HG02884 (cell line): ENCODE results near the gene ARHGEF4.

ENCODE experiments used
- ATAC-seq: cut with Tn5 transposase; IDR thresholded peaks from one replicate; pipeline ENCODE4 v1.9.1; 2021; ENCODE audit warnings: mild to moderate bottlenecking, moderate library complexity; ENCODE audit not compliant: unreplicated experiment

The ARHGEF4 gene

GRCh38 chr2:130814931-130815680 is 21.6 kb upstream of the ARHGEF4 start:
- no peak for ATAC-seq

GRCh38 chr2:130818809-130819208 is 17.9 kb upstream of the ARHGEF4 start:
- no peak for ATAC-seq

GRCh38 chr2:130819226-130819607 is 17.5 kb upstream of the ARHGEF4 start:
- no peak for ATAC-seq

- ATAC-seq, result no peak
Measured at GRCh38 chr2:130819608-130820278, 17.0 kb upstream of the ARHGEF4 start.

GRCh38 chr2:130820279-130820861 is 16.3 kb upstream of the ARHGEF4 start:
- ATAC-seq, result no peak

- no peak for ATAC-seq
Measured at GRCh38 chr2:130821867-130822266, 14.8 kb upstream of the ARHGEF4 start.

GRCh38 chr2:130822766-130823165 is 13.9 kb upstream of the ARHGEF4 start:
- no peak for ATAC-seq

- ATAC-seq, result no peak
Measured at GRCh38 chr2:130823171-130823885, 13.4 kb upstream of the ARHGEF4 start.

GRCh38 chr2:130823886-130824491 is 12.7 kb upstream of the ARHGEF4 start:
- ATAC-seq, result peak; percentile 42

- ATAC-seq, result peak; percentile 88
Measured at GRCh38 chr2:130824492-130825061, 12.1 kb upstream of the ARHGEF4 start.

- no peak for ATAC-seq
Measured at GRCh38 chr2:130825231-130825965, 11.3 kb upstream of the ARHGEF4 start.

GRCh38 chr2:130825966-130826253 is 10.8 kb upstream of the ARHGEF4 start:
- ATAC-seq, result no peak

GRCh38 chr2:130826419-130826818 is 10.3 kb upstream of the ARHGEF4 start:
- ATAC-seq, result no peak

- no peak for ATAC-seq
Measured at GRCh38 chr2:130826821-130827501, 9.8 kb upstream of the ARHGEF4 start.

GRCh38 chr2:130827502-130828251 is 9.0 kb upstream of the ARHGEF4 start:
- no peak for ATAC-seq

- no peak for ATAC-seq
Measured at GRCh38 chr2:130828461-130828860, 8.3 kb upstream of the ARHGEF4 start.

- no peak for ATAC-seq
Measured at GRCh38 chr2:130829015-130829414, 7.7 kb upstream of the ARHGEF4 start.

GRCh38 chr2:130830538-130830937 is 6.2 kb upstream of the ARHGEF4 start:
- ATAC-seq, result no peak

GRCh38 chr2:130831356-130831755 is 5.4 kb upstream of the ARHGEF4 start:
- no peak for ATAC-seq
